ENCODE results near the gene MELK. TPM values are rescaled to one million over a fixed set of nuclear protein-coding genes. Genes with fewer than 3 reads are reported as not detected.
"Not testable (repeated sequence)": the region's sequence is repeated elsewhere in the genome, so short reads cannot be mapped to it uniquely, and the experiment has no call there.

MELK gene
- total RNA-seq = under 1 TPM in 2 of 3 donors, not detected in 1; 0.48 to 0.59 TPM

- H3K36me3 ChIP-seq = no peaks in the 10 kb centered on the region
- H3K27ac ChIP-seq = peak within 1 kb of the TSS; percentile 80 to 88
- intact Hi-C loops (cut with DNase I; ENCODE audit: low total_unique reads) = no loop called here
- peak within 1 kb of the TSS; percentile 82 to 87 (median 84) for H3K4me3 ChIP-seq
- no peaks in the 10 kb centered on the region for H3K4me1 ChIP-seq
- DNase-seq (ENCODE audit: low spot score in 2 of 2) = peak; percentile 35 to 72
- H3K27me3 ChIP-seq = no peaks in the 10 kb centered on the region
- TF ChIP-seq POLR2A (IDR thresholded peaks at IDR 0.05) (no peak), POLR2AphosphoS5 (IDR thresholded peaks at IDR 0.05) (peak in 2 of 3 donors; percentile 42 to 43)
- TF ChIP-seq, protein P1, sequence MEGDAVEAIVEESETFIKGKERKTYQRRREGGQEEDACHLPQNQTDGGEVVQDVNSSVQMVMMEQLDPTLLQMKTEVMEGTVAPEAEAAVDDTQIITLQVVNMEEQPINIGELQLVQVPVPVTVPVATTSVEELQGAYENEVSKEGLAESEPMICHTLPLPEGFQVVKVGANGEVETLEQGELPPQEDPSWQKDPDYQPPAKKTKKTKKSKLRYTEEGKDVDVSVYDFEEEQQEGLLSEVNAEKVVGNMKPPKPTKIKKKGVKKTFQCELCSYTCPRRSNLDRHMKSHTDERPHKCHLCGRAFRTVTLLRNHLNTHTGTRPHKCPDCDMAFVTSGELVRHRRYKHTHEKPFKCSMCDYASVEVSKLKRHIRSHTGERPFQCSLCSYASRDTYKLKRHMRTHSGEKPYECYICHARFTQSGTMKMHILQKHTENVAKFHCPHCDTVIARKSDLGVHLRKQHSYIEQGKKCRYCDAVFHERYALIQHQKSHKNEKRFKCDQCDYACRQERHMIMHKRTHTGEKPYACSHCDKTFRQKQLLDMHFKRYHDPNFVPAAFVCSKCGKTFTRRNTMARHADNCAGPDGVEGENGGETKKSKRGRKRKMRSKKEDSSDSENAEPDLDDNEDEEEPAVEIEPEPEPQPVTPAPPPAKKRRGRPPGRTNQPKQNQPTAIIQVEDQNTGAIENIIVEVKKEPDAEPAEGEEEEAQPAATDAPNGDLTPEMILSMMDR (IDR thresholded peaks at IDR 0.05) = no peak
- H3K9me3 ChIP-seq = no peaks in the 10 kb centered on the region
Observed at GRCh38 chr9:36572515-36573418, at the start of gene MELK. Gene MELK (plus strand): TSS chr9:36572895. CDS start chr9:36581682, 8,787 bp downstream.

DNA sequence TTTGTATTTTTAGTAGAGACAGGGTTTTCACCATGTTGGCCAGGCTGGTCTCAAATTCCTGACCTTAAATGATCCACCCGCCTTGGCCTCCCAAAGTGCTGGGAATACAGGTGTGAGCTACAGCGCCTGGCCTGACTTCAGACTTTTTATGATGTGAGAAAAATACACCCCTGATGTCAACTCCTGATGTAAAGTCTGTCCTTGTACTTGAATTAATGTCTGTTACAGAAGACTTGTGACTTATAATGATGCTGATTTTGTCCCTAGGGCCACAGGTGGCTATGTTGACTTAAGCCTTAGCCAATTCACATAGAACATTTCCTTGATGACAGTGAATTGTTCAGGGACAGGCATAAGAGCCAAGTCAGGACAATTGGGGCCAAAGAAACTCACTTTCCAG, 42.5 kb upstream of the MELK start:
- Histone ChIP-seq H3K4me1 (no peaks in the 10 kb centered on the region), H3K36me3 (no peaks in the 10 kb centered on the region), H3K9me3 (no peaks in the 10 kb centered on the region), H3K27me3 (no peaks in the 10 kb centered on the region), H3K27ac (no peak overlapping the region), H3K4me3 (no peak overlapping the region)
- DNase-seq (ENCODE audit: low spot score in 2 of 2) = no peak
- TF ChIP-seq, protein P1 (IDR thresholded peaks at IDR 0.05) = no peak
- TF ChIP-seq POLR2A (IDR thresholded peaks at IDR 0.05) (no peak), POLR2AphosphoS5 (IDR thresholded peaks at IDR 0.05) (no peak)
- intact Hi-C loops (cut with DNase I; ENCODE audit: low total_unique reads) = no loop called here

- Histone ChIP-seq H3K27me3 (no peaks in the 10 kb centered on the region), H3K4me3 (no peak overlapping the region), H3K36me3 (no peaks in the 10 kb centered on the region), H3K9me3 (no peaks in the 10 kb centered on the region), H3K27ac (no peak overlapping the region), H3K4me1 (no peaks in the 10 kb centered on the region)
- TF ChIP-seq POLR2AphosphoS5 (IDR thresholded peaks at IDR 0.05) = no peak
- TF ChIP-seq POLR2A (IDR thresholded peaks at IDR 0.05) = no peak
- TF ChIP-seq, protein P1 (IDR thresholded peaks at IDR 0.05) = no peak
- intact Hi-C loops (cut with DNase I; ENCODE audit: low total_unique reads) = no loop called here
- no peak for DNase-seq (ENCODE audit: low spot score in 2 of 2)
Observed at GRCh38 chr9:36532353-36532752, 40.3 kb upstream of the MELK start.

DNA sequence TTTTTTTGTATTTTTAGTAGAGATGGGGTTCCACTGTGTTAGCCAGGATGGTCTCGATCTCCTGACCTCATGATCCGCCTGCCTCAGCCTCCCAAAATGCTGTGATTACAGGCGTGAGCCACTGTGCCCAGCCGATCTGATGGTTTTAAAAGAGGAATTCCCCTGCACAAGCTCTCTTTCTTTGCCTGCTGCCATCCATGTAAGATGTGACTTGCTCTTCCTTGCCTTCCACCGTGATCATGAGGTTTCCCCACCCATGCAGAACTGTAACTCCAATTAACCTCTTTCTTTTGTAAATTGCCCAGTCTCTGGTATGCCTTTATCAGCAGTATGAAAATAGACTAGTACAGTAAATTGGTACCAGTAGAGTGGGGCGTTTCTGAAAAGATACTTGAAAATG, 39.0 kb upstream of the MELK start:
- H3K9me3 ChIP-seq; H3K27ac ChIP-seq; DNase-seq (ENCODE audit: low spot score in 2 of 2); intact Hi-C loops (cut with DNase I; ENCODE audit: low total_unique reads); H3K27me3 ChIP-seq; H3K36me3 ChIP-seq; H3K4me1 ChIP-seq; H3K4me3 ChIP-seq: not testable (repeated sequence)

- TF ChIP-seq, protein P1 (IDR thresholded peaks at IDR 0.05) = no peak
- TF ChIP-seq POLR2A (IDR thresholded peaks at IDR 0.05) (no peak), POLR2AphosphoS5 (IDR thresholded peaks at IDR 0.05) (no peak)
- no peak for DNase-seq (ENCODE audit: low spot score in 2 of 2)
- no peaks in the 10 kb centered on the region for H3K36me3 ChIP-seq
- H3K9me3 ChIP-seq = no peaks in the 10 kb centered on the region
- no peak overlapping the region for H3K4me3 ChIP-seq
- intact Hi-C loops (cut with DNase I; ENCODE audit: low total_unique reads) = no loop called here
- no peaks in the 10 kb centered on the region for H3K4me1 ChIP-seq
- no peaks in the 10 kb centered on the region for H3K27me3 ChIP-seq
- H3K27ac ChIP-seq = no peak overlapping the region
Observed at GRCh38 chr9:36535107-36535506, 37.6 kb upstream of the MELK start.

Data from breast epithelium (tissue), 4 donors.